GM19193 (cell line): ENCODE results near the gene THSD4.

Source experiments
- POLR2A ChIP-seq: IDR thresholded peaks from 4 replicates; pipeline ENCODE4 v1.6.1; 2011; ENCODE audit not compliant: insufficient read depth, insufficient read length; ENCODE audit errors: extremely low read depth

Gene THSD4

DNA sequence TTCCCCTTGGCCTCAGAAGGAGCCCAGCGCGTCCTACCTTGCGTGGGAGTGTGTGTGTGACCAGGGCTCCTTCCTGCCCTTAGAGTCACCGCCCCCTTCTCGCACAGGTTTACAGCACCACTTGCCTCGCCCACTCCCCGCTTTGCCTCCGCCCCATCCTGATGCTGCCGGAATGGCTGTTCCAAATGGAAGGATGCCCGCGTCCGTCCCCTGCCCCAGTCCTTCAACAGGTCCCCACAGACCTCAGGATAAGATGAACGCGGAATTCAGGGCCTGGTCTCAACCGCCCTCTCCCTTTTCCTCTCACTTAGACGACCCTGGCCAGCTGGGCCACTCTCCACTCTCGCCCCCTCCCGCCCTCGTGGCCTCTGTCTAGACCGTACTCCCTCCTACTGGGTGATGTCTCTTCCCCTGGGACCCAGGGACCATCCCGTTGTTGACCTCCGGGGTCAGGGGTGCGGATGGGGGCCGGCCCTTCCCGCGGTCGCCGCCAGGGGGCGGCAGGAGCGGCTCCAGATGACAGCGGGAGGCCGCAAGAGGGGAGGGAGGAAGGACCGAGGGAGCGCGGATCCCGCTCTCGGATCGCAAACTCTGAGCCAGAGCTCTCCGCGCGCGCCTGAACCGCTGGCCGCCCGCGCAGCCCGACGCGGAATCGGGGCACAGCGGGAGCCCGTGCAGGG, at the start of gene THSD4:
TSS of gene THSD4 (plus strand) at position 585 of the 680 bp plus-strand sequence.
- TF ChIP-seq POLR2A: no peak

DNA sequence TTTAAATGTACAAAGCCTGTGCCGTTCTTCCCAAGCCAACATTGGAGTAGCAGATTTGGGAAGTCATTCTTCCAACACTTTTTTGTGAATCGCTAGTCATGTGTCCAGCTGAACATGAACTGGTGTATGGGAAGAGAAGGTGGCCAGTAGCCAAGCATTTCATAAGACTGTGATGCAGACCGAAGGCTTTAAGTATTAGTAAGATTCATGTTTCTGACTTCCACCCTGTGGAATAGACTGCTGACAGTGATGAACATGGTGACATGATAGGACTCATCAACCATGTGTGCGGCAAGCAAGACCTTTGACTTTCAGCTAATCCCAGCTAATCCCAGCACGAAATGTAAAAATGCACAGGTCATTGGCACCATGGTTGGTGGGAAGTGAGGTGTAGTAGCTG, 48.3 kb upstream of the THSD4 start:
- no peak for TF ChIP-seq POLR2A

DNA sequence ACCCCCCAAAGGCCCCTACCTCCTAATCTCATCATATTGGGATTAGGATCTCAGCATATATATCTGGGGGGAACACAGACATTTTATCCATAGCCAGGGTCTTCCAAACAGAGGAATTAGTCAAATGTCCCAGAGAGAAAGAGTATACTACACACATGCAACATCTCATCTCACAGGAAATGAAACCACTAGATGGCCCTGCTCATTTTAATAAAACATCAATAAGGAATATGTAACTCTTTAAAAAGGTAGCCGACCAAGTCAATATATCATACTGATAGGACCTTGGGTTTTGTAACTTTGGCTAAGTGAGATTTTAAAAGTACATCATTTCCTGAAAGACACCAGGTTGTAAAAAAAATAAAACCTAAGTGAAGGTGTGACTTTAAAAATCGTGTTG, 45.6 kb upstream of the THSD4 start:
- TF ChIP-seq POLR2A: no peak

DNA sequence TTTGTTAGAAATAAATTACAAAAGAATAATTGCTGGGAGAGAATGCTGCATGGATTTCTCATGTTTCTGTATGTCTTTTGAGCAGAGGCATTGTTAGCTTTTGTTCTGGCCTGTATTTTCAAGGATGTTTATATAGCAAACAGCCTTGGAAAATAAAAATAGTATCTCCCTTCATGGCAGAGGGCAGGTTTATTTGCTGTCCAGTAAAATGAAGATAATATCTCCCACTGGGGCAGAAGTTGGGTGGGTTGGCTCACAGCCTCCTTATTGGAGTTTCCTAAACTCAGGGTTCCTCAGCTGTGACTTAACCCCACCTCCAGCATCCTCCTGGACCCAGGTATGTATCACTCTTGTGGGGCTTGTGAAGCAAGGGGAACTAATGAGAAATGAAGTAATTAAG, 43.7 kb upstream of the THSD4 start:
- no peak for TF ChIP-seq POLR2A

DNA sequence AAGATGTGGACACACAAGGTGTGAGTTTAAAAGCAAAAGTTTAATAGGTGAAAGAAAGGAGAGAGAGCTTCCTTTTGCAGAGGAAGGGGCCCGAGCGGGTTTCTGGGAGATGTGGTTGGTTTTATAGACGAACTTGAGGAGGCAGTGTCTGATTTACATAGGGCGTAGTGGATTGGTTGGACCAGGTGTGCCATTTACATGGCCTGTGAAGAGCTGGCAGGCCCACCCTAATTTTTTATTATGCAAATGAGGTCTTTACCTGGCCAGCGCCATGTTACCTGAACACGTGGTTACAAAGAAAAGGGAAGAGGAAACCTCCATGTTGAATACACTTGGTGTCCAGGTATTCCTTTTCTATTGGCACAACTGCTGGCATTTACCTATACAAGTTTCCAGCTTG, 42.8 kb upstream of the THSD4 start:
- no peak for TF ChIP-seq POLR2A

DNA sequence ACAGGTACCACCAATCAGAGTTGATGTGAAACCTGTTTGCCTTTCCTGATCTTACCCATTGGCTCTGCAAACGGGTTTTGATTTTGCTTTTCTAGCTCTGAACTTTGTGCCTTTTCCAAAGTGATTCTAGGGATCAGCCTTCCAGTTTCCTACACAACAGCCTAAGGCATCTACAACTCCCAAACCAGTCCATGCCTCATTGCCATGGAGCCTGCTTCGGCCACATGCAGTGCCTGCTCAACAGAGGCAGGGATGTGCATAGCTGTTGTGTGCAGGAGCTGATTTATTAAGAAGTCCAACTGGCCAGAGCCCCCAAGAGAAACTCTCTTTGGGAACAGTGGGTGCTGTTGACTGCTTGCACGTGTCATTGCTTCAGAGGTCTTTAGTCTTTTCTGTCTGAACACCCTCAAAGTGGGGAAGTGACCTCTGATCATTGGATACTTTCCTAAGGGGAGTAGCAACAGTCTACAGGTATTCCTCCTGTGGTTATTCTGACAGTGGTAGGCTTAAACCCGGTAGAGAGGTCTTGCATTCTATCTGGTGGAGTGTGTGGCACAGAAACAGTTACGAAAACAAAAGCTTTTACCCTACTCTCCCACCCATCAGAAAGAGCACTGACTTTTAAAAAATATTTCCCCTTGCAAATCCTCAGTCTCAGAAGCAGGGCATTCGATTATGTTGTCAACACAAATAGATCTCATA, 36.6 kb upstream of the THSD4 start:
- no peak for TF ChIP-seq POLR2A

DNA sequence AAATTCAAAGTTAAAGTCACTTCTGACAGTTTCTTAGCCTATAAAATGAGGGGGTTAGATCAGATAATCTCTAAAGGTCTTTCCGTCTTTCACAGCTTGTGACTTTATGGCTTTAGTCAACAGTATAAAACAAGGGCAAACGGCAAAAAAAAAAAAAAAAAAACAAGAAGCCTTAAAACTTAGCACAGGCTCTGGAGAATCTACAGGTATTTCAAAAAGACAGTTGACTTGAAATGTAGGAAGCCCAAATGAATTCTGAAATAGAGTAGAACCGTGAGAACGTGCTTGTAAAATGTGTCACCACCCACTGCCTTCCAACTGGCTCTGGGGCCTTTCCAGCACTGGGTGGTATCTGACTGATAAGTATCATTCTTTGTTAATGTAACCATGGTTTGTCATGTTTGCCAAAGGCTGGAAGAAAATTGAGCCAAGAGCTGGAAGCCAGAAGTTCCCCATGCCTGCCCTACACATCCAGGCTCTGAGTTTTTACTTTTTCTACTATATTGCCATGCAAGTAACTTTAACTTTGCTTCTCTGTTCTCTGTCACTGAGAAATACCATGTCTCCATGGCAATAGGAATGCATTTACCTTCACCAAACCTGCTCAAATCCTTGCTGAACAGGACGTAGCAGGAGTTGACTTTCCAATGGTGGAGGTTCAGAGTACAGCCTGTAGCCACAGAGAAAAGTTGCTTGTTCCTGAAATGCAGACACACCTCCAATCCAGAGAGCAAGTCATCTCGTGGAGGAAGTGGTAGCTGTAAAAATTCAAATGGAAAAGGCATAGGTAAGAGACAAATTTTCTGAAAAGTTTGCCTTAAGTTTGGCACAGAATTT, 35.8 kb upstream of the THSD4 start:
- TF ChIP-seq POLR2A: no peak

DNA sequence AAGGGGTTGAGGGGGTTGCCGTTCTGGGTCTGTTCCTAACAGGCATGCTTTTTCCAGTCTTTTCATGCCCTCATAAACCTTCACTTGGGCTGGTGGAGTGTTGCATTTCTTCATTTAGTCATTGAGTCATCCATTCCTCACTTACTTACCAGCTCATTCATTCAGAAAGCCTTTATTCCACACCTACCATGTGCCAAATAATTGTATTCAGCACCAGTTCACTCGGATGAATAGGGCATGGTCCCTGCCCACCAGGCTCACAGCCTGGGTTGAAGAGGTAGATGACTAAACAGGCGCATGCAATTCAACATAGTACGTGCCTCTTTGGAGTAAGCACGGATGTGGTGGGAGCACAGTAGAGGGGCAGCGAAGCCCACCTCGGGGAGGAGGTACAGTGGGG, 35.1 kb upstream of the THSD4 start:
- TF ChIP-seq POLR2A: no peak

DNA sequence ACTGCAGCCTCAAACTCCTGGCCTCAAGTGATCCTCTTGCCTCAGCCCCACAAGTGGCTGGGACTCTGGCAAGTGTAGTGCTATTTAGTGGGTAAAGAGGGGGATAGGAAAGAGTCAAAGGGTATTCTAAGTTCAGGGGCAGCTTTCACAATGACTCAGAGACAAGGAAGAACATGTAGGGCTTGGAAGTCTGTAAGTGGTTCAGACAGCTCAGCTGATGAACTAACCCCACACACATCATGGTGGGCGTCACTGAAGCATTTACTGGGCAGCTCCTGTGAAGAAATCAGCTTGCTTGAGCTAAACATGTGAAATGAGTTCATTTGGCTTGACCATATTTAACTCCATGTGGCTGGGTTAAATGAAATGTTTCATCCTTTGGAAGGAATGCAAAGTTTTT, 34.6 kb upstream of the THSD4 start:
- no peak for TF ChIP-seq POLR2A

DNA sequence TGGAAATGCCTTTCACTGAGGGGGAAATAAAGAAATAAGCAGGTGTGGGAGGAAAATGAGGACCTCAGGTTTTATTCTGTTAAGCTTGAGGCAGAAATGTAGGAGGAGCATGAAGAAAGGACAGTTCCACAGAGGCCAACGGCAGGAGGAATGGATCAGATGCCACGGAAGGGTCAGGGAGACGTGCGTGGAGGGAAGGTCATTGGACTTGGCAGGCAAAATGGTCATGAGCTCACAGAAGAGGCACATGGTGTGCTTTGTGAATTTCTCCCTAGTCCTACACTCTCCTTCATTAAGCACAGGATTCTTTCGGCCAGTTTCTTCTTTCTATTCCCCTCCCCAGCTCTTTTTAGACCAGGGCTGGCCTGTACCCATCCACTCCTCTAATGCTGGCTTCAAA, 32.5 kb upstream of the THSD4 start:
- TF ChIP-seq POLR2A: no peak

DNA sequence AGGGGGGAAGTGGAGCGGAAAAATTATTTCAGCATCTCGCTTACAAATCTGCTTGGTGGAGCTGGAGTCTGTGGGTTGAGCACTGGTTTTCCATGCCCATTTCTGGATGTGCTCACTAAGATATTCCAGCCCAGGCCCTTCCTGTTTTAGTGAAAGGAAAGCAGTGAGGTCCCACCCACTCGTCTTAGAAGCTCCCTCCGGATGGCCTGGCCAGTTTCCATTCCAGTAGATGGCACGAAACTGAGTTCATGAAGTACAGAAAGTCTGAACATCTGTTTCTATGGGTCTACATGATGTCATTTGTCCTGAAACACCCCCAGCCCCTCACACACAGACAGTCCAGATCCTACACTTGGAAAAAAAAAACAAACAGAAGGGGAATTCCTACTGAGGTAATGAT, 31.9 kb upstream of the THSD4 start:
- TF ChIP-seq POLR2A: no peak

DNA sequence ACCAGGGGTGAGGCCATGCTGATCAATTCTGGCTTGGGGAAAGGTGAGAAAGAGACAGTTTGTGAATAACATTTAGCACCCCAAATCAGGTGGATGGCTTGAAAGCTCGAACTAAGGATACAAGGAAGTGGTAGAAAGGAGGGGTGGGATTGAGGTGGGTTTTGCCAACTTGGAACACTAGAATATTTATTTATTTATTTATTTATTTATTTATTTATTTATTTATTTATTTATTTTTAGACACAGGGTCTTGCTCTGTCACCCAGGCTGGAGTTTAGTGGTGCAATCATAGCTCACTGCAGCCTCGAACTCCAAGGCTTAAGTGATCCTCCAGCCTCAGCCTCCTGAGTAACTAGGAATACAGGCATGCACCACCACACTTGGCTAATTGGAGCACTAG, 31.0 kb upstream of the THSD4 start:
- TF ChIP-seq POLR2A: no peak

DNA sequence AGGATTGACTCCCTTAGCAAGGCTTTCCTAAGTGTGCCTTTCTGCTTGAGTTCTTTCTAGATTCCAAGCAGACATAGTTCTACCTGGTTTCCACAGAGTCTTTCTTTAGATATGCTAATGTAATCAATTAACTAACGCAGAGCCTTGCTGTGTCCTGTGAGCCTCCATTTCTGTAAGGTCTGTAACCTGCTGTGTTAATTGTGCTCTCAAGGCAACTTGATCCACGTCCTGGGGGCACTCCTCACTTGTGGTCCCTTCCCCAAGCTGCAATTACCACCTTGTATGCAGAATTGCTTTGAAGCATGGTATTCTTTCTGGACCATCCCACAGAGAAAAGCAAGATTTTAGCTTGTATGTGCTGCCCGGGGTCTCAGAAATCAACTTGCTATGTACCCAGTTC, 29.5 kb upstream of the THSD4 start:
- no peak for TF ChIP-seq POLR2A

DNA sequence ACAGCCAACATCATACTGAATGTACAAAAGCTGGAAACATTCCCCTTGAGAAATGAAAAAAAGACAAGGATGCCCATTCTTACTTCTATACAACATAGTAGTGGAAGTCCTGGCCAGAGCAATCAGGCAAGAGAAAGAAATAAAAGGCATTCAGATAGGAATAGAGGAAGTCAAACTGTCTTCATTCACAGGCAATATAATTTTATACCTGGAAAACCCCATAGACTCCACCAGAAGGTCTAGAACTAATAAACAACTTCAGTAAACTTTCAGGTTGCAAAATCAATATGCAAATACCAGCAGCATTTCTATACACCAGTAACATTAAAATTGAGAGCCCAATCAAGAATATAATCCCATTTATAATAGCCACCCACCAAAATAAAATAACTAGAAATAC, 27.1 kb upstream of the THSD4 start:
- TF ChIP-seq POLR2A: no peak

DNA sequence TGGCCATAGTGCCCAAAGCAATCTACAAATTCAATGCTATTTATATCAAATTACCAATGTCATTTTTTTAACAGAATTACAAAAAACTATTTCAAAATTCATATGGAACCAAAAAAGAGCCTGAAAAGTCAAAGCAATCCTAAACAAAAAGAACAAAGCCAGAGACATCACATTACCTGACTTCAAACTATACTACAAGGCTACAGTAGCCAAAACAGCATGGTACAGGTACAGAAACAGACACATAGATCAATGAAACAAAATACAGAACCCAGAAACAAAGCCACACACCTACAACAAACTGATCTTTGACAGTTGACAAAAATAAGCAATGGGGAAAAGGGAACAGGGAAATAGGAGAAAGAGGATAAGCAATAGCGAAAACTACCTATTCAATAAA, 26.6 kb upstream of the THSD4 start:
- no peak for TF ChIP-seq POLR2A

DNA sequence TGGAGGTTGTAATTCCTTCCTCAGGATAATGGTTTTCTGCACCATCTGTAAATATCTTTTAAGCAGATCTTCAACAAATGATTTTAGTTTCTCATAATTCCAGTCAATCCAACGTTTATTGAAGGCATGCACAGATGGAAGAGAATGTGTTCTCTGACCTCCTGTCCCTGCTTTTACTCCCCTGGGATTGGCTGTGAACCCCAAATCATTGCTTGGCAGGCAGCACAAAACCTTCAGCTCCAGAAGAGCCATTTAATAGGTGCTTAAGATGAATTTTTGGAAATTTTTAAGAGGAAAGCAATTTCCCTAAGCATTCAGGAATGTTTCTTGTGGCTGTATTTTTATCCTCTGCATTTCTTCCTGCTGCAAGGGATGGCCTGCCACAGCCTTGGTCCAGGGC, 25.5 kb upstream of the THSD4 start:
- TF ChIP-seq POLR2A: no peak
